ENCODE results near the gene NUDT14.

Gene NUDT14

GRCh38 chr14:105139212-105139825 lies 41.8 kb downstream of the NUDT14 start:
- Mint-ChIP-seq H3K4me3 (no peak overlapping the region), H3K27me3 (ENCODE audit: low read depth, poor library complexity) (peaks cover 7% of the 10 kb centered on the region), H3K27ac (no peak overlapping the region), H3K36me3 (ENCODE audit: low read depth) (peaks cover 11% of the 10 kb centered on the region), H3K4me1 (peaks cover 8% of the 10 kb centered on the region), H3K9me3 (peaks cover 21% of the 10 kb centered on the region)
- no peak for TF ChIP-seq CTCF (IDR thresholded peaks at IDR 0.05)
- DNase-seq: no peak

- peaks cover 9% of the 10 kb centered on the region for H3K27me3 Mint-ChIP-seq (ENCODE audit: low read depth, poor library complexity)
- no peak overlapping the region for H3K27ac Mint-ChIP-seq
- H3K9me3 Mint-ChIP-seq: peaks cover 21% of the 10 kb centered on the region
- TF ChIP-seq CTCF (IDR thresholded peaks at IDR 0.05): no peak
- H3K4me3 Mint-ChIP-seq: no peak overlapping the region
- peaks cover 8% of the 10 kb centered on the region for H3K4me1 Mint-ChIP-seq
- peaks cover 11% of the 10 kb centered on the region for H3K36me3 Mint-ChIP-seq (ENCODE audit: low read depth)
- DNase-seq: no peak
Measured at GRCh38 chr14:105138551-105139111, 42.5 kb downstream of the NUDT14 start.

- no peak for DNase-seq
- peaks cover 25% of the 10 kb centered on the region for H3K9me3 Mint-ChIP-seq
- TF ChIP-seq CTCF (IDR thresholded peaks at IDR 0.05): no peak
- peaks cover 11% of the 10 kb centered on the region for H3K36me3 Mint-ChIP-seq (ENCODE audit: low read depth)
- peaks cover 8% of the 10 kb centered on the region for H3K4me1 Mint-ChIP-seq
- no peak overlapping the region for H3K27ac Mint-ChIP-seq
- H3K27me3 Mint-ChIP-seq (ENCODE audit: low read depth, poor library complexity): peaks cover 12% of the 10 kb centered on the region
- no peak overlapping the region for H3K4me3 Mint-ChIP-seq
Measured at GRCh38 chr14:105138021-105138541, 43.0 kb downstream of the NUDT14 start.

- Mint-ChIP-seq H3K9me3 (peaks cover 30% of the 10 kb centered on the region), H3K27me3 (ENCODE audit: low read depth, poor library complexity) (peaks cover 13% of the 10 kb centered on the region), H3K27ac (no peak overlapping the region), H3K36me3 (ENCODE audit: low read depth) (peaks cover 11% of the 10 kb centered on the region), H3K4me1 (peaks cover 8% of the 10 kb centered on the region), H3K4me3 (no peak overlapping the region)
- no peak for TF ChIP-seq CTCF (IDR thresholded peaks at IDR 0.05)
- DNase-seq: no peak
Measured at GRCh38 chr14:105137481-105138020, 43.6 kb downstream of the NUDT14 start.

- H3K27ac Mint-ChIP-seq: no peak overlapping the region
- peaks cover 6% of the 10 kb centered on the region for H3K36me3 Mint-ChIP-seq (ENCODE audit: low read depth)
- no peak overlapping the region for H3K4me3 Mint-ChIP-seq
- DNase-seq: no peak
- peaks cover 13% of the 10 kb centered on the region for H3K27me3 Mint-ChIP-seq (ENCODE audit: low read depth, poor library complexity)
- peaks cover 8% of the 10 kb centered on the region for H3K4me1 Mint-ChIP-seq
- H3K9me3 Mint-ChIP-seq: peaks cover 25% of the 10 kb centered on the region
- no peak for TF ChIP-seq CTCF (IDR thresholded peaks at IDR 0.05)
Measured at GRCh38 chr14:105136401-105137322, 44.5 kb downstream of the NUDT14 start.
